KBM-7 (cell line): Measurements from ENCODE around the gene BEX4.
"Not testable (repeated sequence)": the region's sequence is repeated elsewhere in the genome, so short reads cannot be mapped to it uniquely, and the experiment has no call there.

Experiments used
- DNase-seq: peaks from one replicate; pipeline ENCODE4 v3.0.0-alpha.2; 2015
- in situ Hi-C: fragments of 300-500 bp; cut with MboI; formaldehyde crosslinking; loops from 2 replicates; pipeline ENCODE4 v1.14.3; 2020; ENCODE audit warnings: low sequenced_read_pairs, low pct_unique_long_range_greater_than_20kb, mixed read lengths

BEX4 gene, protein sequence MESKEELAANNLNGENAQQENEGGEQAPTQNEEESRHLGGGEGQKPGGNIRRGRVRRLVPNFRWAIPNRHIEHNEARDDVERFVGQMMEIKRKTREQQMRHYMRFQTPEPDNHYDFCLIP

DNA sequence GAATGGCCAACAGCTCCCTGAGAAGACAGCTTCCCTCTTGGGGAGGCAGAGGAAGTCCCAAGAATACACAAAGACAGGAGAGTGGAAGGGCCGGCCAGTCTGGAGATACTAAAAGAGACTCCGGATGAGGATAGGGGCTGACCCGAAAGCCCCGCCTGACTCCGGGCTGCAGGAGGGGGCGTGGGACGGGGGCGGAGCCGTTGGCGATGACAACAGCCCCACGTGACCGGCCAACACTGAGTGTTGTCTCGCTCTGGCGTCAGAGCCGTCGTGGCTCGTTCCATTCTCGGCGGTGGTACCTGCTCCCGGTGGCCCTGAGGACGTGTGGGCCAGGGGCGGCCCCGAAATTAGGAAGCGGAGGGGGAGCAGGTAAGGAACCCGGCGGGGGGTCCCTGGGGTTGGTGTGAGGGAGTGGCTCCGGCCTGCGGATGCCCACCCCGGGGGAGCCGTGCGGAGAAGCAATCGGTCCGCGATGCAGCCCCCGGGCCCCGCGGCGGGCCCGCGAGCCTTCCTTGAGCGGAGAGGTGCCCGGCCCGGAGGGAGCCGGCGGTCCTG is at the start of gene BEX4:
Gene BEX4 (plus strand): TSS at position 239 of the 555 bp plus-strand sequence. CDS start 1,046 bp downstream, outside the sequence.
- in situ Hi-C loops, result no loop called here
- DNase-seq, result peak; percentile 93

DNA sequence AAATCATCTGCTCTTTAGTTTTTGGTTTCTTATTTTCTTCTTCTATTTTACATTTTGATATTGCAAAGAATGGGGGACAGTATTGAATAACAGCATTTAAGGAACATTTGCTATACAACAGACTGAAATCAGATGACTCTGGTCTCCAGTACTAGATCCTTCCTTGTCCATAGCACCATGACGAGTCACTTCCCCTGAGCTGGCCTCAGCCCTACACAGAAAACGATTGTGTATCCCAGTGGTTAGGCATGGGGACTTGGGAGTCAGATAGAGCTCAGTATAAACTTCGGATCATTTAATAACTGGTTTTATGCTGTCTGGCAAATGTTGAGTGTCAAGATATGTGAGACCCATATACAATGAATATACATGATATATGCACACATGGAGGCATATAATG is 44.7 kb upstream of the BEX4 start:
- in situ Hi-C loops, result loop anchor here (25.0 kb wide), 1 partner anchor 208 kb away; no protein-coding TSS in a partner anchor
- no peak for DNase-seq

DNA sequence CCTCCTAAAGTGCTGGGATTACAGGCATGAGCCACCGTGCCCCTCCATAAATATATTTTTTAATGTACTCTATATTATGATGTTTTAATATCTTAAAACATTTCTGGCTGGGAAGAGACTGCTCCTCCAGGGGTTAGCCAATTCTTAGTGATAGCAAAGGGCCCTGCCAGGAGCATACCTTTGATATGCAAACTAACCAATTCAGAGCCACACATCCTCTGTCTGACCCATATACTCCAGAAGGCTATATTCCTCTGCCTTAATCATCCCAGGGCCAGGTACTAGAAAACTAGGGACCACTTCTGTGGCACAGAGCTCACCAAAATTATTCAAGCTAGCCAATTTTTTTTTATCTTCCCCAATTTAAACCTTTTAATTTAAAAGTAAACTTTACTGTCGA is 43.6 kb upstream of the BEX4 start:
- DNase-seq, result no peak
- in situ Hi-C loops, result loop anchor here (25.0 kb wide), 1 partner anchor 209 kb away; no protein-coding TSS in a partner anchor

DNA sequence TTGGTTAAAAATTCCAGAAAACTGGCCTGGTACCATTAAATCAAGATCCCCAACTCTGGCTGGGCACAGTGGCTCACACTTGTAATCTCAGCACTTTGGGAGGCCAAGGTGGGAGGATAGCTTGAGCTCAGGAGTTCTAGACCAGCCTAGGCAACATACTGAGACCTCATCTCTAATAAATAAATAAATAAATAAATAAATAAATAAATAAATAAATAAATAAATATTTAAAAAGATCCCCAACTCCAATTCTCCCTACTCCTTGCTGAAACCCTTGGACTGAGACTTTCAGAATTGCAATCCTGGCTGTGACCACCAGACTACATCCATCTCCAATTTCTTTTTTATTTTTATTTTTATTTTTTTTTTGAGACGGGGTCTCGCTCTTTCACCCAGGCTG is 39.7 kb upstream of the BEX4 start:
- DNase-seq, in situ Hi-C loops: not testable (repeated sequence)

DNA sequence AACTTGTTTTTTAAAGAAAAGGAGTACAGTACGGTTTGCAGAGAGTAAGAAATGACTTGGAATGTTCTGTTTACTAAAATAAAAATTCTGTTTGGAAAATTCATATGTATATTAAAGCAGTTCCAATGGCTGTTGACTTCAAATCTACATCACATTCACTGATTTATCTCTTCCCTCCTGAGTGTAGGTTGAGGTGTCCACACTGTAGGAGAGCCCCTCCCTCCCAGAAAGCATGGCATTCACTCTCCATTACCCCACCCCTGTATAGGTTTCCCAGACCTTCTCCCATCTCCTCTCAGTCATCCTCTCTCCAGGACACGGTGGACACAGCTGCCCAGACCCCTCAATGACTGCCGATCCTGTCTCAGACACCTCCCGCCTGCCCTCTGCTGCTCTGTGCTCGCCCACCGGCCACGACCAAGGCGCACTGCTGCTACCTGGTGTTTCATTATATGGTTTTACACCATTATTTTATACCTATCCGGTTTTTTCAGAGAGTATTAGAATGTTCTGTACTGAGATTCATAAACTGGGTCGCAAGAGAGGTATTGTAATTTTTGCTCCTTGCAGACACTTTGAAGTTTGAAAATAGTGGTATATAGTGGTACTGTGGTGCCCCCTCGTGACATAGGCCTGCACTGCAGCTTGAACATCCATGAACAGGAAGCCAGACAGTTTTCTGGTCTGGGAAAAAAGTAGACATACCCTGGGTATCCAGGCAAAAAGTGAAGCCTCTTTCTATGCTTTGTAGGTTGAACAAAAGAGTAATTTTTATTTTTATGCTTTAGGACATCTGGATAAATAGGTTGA is 38.8 kb upstream of the BEX4 start:
- peak; percentile 85 for DNase-seq
- in situ Hi-C loops, result no loop called here

DNA sequence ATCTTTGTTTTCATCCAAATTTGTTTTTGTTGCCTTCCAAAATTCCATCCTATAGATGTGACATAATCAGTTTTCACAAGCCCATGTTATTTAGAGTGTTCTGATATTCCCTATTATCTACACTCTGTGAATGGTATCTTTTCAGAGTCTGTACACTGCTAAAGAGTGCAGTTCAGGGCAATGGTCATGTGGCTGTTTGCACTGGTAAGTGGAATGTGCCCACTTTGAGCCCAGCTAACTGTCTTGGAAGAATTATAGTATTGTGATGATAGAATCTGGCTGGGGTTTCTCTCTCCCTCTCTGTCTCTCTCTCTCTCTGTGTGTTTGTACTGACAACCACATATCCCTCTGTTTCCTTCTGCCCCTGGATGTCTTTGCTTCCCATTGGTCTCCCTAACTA is 37.4 kb upstream of the BEX4 start:
- in situ Hi-C loops, result no loop called here
- DNase-seq, result no peak

DNA sequence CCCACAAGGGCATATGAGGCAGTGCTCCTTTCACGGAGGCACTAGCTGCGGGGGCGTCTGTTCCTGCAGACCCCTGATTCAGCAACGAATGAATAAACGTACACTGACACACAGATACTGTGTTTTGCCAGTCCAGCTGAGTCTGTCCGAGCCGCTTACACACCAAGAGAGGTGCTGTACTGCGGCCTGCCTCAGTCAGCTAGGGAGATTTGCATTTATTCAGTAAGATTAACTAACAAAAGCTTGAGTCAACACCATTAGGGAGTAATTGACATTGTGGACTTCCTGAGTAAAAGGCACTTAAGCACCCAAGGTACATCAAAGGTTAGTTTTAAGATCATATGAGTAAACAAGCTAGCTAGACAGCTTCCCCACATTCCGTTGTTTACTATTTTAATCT is 31.0 kb upstream of the BEX4 start:
- DNase-seq, result no peak

DNA sequence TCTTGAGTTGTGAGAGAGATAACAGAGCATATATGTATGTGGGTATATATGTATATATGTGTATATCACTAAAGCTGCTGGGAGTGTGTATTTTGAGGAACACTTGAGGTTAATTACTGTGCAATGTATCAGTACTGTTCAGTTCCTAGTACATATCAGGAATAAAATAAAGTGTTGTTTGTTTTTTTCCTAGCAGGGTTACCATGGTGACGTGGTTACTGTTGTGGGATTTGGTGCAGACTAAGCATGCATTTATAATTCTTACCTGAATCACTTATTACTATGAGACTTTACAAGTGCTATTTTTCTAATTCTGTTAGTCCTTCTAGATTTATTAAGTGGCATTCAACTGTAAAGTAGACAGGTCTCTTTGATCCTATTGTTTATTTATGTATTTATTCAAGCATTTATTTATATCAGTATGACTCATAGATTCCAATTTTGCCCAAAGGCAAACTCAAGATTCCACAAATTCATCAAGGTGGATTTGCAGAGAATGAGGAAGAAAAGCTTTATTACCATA is 26.9 kb upstream of the BEX4 start:
- in situ Hi-C loops, result no loop called here
- DNase-seq, result no peak

More for the DNA sequence above, 31.0 kb upstream of the BEX4 start:
- in situ Hi-C loops, result no loop called here

DNA sequence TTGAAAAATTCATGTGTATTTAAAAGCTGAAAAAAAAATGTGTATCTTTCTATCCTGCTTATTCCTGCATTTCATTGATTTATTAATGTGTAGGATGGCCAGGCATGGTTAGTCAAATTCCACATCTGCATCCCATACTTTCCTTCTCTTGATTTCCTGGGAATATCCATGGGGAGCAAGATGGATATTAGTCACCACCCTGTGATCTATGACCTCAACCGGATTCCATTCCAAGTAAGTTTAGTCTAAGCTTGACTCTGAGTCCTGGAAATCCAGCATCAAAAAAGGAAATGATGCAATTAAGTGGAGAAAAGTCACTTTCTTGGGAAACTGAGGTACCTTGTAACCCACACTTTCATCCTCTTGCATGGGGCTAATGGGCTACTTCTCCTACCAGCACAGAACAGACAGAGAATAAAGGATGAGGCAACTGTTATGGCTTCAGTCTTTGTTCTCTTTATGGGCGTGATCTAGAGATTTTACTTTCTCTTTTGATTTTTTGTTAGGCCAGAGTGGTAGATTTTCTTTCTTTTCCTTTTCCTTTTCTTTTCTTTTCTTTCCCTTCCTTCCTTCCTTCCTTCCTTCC is 17.1 kb upstream of the BEX4 start:
- DNase-seq, result no peak

DNA sequence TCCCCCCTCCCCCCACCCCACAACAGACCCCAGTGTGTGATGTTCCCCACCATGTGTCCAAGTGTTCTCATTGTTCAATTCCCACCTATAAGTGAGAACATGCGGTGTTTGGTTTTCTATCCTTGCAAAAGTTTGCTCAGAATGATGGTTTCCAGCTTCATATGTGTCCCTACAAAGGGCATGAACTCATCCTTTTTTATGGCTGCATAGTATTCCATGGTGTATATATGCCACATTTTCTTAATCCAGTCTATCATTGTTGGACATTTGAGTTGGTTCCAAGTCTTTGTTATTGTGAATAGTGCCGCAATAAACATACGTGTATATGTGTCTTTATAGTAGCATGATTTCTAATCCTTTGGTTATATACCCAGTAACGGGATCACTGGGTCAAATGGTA is 16.2 kb upstream of the BEX4 start:
- in situ Hi-C loops, DNase-seq: not testable (repeated sequence)

More for the DNA sequence above, 17.1 kb upstream of the BEX4 start:
- in situ Hi-C loops, result no loop called here

DNA sequence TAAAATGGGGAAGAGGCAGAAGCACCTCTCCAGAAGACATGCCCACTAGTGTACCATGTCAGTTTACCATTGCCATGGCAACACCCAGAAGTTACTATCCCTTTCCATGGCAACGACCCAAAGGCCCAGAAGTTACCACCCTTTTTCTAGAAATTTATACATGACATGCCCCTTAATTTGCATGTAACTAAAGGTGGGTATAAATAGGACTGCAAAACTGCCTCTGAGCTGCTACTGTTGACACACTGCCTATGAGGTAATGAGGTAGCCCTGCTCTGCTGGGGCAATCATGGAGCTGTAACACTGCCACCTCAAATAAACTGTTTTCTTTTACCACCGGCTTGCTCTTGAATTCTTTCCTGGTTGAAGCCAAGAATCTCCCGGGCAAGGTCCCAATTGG is 13.9 kb upstream of the BEX4 start:
- peak; percentile 12 for DNase-seq
- in situ Hi-C loops, result no loop called here

DNA sequence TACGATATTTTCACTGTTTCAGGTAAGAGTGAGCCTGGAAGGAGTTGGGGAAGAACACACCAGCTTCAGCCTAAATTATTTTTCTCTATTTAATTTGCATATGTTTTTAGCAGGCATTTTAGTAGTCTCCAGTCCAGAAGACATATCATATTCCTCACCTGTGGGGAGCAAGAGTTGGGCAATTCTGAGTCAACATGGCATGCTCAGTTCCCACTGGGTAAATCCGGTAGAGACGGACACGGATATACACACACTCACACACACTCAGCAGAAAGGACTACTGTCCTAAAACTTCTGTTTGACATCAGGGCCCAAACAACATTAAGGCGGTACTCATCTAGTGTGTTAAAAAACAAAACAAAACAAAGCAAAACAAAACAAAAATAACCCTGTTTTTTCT is 4.9 kb upstream of the BEX4 start:
- in situ Hi-C loops, result no loop called here
- no peak for DNase-seq

DNA sequence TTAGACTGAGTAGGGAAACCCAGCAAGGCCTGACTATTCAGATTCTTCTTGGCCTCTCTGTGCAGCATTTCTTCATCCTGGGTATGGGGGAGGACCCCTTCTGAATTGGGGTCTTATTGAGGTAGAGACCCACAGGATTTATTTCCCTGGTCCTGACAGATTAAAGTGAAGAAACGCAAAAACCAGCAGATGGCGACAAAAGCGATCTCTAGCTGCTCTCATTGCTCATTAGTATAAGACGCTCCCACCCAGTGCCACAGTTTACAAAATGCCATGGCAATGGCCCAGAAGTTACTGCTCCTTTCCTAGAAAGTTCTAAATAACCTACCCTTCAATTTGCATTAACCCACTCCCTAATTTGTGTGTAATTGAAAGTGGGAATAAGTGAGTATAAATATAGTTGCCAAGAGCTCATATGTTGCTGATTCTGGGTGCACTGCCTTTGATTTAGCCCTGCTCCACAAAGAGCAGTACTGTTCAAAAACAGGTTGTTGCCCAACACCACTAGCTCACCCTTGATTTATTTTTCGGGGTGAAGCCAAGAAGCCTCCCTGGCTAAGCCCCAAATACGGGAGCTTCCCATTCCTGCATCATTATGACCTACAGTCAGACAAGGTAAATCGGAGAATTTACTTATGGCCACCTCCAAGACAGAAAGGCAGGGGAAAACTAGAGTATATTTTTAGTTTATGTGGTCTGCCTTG is 3.7 kb upstream of the BEX4 start:
- DNase-seq, result peak; percentile 74
- in situ Hi-C loops, result no loop called here

DNA sequence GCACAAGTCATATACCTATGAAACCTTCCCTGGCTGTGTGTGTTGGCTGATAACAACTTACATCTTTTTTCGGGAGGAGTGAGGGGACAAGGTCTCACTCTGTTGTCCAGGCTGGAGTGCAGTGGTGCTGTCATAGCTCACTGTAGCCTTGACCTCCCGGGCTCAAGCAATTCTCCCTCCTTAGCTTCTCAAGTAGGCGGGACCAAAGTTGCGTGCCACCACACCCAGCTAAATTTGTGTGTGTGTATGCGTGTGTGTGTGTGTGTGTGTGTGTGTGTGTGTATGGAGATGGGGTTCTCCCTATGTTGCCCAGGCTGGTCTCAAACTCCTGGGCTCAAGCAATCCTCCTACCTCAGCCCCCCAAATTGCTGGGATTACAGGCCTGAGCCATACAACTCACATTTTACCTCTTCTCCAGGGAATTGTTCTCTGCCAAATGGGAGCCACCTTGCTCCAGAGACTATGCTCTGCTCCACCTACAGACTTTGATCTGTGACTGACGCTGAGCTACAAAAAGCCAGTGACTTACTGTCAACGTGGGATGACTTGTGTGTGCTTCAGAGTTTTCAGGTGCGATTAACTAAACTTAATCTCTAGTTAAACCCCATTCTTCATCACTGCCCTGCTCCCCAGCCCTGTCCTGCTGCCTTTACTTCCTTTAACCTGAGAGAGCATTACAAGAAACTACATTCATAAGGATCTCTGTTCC is 2.0 kb upstream of the BEX4 start:
- in situ Hi-C loops, result no loop called here

DNA sequence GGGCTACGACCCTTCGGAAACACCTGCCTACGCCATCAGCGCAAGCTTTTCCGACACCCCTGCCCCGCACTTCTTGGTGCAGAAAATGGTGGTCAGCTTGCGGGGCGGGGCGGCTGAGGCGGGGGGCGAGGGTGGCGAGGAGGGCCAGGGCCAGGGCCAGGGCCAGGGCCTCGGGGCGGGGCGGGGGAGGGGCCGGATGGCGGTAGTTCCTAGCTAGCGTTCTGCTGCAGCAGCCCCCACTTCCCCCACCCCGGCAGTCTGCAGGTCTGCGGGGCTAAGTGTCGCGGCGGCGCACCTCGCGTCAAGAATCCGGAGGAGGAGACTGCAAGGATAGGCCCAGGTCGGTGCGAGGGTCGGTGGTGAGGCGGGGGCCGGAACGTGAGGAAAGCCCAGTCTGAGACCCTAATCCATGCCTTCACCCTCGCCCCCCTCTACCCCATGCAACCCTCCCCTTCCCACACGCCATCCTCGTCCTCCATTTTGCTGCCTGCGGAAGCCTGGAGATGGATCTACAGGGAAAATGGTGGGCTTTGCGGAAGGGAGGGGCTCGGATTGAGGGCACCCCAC is 600 bp downstream of the BEX4 start:
- DNase-seq, result peak; percentile 33
- in situ Hi-C loops, result no loop called here

More for the DNA sequence above, 2.0 kb upstream of the BEX4 start:
- no peak for DNase-seq

DNA sequence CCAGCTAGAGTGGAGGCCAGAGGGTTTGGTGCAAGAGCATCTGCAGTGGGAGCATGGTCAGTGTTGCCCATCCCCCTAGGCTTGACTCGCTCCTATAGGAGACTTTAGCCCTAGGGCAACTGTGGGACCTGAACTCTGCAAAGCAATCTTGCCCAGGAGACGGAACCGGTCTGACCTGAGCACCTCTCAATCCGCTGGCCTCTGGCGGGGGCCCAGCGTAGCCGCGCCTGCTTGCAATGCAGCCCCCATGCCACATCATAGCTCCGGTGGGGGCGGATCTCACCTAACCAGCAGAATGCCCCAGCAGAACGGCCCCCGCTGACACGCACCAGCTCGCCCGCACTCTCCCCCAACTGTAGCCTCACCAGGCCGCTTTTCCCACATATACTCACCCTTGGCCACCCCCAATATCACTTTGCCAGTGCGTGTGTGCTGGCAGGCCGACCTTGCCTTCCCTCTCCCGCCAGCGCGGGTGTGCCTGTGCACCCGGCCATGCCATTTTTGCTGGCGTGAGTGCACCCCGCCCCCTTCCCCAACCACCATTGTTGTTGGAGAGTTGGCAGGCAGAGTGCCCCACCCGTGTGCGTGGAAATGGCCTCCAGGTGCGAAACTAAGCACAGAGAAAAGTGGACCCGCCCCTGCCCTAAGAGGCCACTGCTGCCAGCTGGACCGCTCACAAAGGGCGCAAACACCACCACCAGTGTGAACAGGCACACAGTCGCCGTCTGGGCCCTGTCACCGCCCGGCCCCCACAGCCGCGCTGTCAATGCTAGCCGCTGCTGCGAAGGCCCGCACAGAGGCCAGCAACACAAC is 5.8 kb downstream of the BEX4 start:
- in situ Hi-C loops, result no loop called here
- DNase-seq, result no peak

DNA sequence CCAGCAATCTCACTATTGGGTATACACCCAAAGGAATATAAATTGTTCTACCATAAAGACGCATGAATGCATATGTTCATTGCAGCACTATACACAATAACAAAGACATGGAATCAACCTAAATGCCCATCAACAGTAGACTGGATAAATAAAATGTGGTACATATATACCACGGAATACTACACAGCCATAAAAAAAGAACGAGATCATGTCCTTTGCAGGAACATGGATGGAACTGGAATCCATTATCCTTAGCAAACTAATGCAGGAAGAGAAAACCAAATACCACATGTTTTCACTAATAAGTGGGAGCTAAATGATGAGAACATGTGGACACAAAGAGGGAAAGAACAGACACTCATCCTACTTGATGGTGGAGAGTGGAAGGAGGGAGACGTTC is 11.0 kb downstream of the BEX4 start:
- in situ Hi-C loops, DNase-seq: not testable (repeated sequence)

DNA sequence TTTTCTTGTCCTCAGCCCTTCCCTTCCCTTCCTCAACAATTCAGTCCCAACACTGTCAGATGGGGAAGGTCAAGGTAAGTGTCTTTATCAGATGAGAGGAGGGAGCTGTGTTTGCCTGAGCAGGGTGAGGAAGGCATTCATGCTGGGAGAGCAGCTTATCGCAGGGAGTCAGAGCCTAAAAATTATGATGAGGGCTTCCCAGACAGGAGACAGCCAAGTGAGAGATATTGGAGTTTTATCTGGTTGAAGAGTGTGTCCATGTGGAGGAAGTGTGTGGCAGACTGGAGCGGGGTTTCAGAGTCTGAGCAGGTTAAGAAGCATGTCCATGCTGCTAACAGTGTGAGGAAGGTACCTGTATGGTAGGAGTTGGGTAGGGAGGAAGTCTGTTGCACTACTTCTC is 18.4 kb downstream of the BEX4 start:
- in situ Hi-C loops, result no loop called here
- no peak for DNase-seq
